NCI-H345 (cell line): Measurements from ENCODE around the gene COX7B2.

Experiments
- DNase-seq: peaks from one replicate; lab custom pipeline; 2025; lab: John Stamatoyannopoulos, UW

The COX7B2 gene

DNA sequence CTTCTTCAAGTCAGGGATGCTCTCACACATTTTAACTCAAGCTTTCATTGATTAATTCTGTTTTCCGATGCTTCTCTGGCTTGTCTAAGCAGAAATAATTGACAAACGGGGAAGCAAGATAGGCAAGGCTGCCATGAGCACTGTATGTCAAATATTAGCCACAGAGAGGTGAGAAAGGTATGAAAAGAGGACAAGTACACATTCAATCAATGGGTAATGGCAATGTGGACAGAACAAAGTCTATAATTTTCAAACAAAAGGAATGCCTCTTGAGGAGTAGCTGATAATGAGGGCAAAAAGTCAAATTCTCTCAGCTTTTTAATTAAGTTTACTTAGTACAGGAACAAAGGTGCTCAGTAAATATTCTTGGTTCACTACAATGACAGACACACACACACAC, 19.6 kb downstream of the COX7B2 start:
- no peak for DNase-seq

- DNase-seq: no peak
Observed at GRCh38 chr4:46886711-46887110, 22.3 kb downstream of the COX7B2 start.

- DNase-seq: no peak
Observed at GRCh38 chr4:46878641-46879040, 30.4 kb downstream of the COX7B2 start.

DNA sequence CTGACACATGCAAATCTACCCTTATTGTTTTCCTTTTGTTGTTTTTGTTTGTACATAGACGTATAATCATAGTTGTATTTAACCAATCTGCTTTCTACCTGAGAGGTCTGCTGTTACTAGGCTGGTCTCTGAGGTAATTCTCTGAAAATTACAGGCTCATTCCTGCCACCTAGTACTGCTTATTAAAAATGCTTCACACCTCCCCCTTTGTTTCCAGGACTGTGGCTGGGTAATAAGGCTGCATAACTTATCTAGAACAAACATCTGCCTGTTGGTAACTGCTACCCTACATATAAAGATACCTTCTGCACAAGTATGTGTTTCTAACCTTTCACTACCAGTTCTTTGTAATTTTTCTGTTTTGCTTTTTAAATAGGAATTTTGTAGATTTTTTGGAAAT, 34.2 kb downstream of the COX7B2 start:
- no peak for DNase-seq

- DNase-seq: no peak
Observed at GRCh38 chr4:46870411-46870810, 38.6 kb downstream of the COX7B2 start.

DNA sequence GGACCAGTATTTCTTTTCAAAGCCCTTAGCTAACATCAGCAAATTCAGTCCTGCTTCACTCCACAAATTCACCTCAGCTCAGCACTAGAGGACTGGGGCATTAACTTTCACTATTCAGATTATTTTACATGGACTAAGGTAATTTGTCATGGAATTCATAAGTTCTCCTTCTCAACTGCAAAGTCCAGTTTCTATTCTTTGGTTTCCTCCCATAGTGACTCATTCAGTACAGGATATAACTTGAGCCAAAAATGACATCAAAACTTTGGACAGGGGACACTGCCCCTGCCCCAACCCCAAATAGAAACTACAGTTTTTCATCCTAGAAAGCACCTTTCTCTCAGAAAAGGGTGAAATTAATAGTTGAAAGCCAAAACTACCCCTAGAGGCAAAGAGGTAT, 52.7 kb downstream of the COX7B2 start:
- no peak for DNase-seq

- no peak for DNase-seq
Observed at GRCh38 chr4:46852800-46853199, 56.2 kb downstream of the COX7B2 start.

DNA sequence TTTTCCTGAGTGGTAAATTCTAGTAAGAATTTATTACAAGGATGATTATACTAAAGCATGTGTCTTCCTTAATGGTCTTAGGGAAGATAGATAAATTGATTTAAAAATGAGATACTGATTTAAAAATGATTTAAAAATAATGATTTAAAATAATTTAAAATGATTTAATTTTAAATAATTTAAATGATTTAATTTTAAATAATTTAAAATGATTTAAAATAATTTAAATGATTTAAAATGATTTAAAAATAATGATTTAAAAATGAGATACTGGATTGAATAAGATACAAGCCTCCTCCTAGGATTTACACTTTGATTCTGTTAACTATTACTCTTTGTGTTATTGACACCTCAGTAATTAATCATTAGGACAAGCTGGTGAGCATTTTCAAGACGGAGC, 59.0 kb downstream of the COX7B2 start:
- DNase-seq: no peak

GRCh38 chr4:46844325-46844917, 64.6 kb downstream of the COX7B2 start:
- DNase-seq: peak; percentile 3

DNA sequence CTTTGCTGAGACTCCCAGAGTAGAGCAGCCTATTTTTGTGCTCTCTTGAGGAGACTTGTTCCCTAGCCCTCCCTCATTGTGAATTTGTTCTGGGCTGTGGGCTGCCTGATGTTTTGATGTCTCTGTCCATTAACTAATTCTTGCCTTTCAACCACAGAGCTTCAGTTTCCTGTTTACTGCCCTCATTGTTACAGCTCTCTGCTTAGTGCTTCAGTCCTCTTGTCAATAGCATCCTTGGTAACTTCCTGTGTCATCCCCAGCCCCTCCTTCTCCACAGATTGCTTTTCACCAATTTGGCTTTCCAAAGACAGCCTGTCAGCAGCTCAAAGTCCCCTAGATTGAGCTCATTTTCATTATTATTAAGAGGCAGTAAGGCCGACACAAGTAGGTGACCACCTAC, 69.9 kb downstream of the COX7B2 start:
- no peak for DNase-seq

GRCh38 chr4:46837639-46838038, 71.4 kb downstream of the COX7B2 start:
- no peak for DNase-seq

GRCh38 chr4:46836584-46836983, 72.5 kb downstream of the COX7B2 start:
- DNase-seq: no peak

- no peak for DNase-seq
Observed at GRCh38 chr4:46830971-46831454, 78.0 kb downstream of the COX7B2 start.

DNA sequence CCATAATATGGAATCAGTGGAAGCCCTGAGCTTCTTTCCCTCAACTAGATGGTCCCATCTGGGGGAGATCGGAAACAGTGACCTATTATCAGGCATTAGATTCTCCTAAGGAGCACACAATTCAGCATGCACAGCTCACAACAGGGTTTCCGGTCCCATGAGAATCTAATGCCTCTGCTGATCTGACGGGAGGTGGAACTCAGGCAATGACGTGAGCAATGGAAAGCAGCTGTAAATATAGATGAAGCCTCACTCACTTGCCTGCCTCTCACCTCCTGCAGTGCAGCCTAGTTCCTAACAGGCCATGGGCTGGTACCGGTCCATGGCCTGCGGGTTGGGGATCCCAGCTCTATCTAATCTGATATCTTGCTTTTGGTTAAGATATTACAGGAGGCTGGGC, 88.9 kb downstream of the COX7B2 start:
- no peak for DNase-seq

GRCh38 chr4:46819095-46819494, 90.0 kb downstream of the COX7B2 start:
- no peak for DNase-seq

GRCh38 chr4:46818604-46819003, 90.4 kb downstream of the COX7B2 start:
- DNase-seq: no peak

GRCh38 chr4:46817806-46818205, 91.2 kb downstream of the COX7B2 start:
- DNase-seq: no peak

DNA sequence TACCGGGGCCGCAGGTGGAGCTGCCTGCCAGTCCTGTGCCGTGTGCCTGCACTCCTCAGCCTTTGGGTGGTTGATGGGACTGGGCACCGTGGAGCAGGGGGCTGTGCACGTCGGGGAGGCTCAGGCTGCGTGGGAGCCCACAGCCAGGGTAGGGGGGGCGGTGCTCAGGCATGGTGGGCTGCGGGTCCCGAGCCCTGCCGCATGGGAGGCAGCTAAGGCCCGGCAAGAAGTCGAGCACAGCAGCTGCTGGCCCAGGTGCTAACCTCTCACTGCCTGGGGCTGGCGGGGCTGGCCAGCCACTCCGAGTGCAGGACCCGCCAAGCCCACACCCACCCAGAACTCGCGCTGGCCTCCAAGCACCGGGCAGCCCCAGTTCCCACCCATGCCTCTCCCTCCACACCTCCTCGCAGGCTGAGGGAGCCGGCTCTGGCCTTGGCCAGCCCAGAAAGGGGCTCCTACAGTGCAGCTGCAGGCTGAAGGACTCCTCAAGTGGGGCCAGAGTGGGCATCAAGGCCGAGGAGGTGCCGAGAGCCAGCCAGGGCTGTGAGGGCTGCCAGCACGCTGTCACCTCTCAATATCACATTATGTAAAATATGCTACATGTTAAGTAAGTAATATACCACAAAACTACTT, 104.1 kb downstream of the COX7B2 start:
- DNase-seq: no peak

DNA sequence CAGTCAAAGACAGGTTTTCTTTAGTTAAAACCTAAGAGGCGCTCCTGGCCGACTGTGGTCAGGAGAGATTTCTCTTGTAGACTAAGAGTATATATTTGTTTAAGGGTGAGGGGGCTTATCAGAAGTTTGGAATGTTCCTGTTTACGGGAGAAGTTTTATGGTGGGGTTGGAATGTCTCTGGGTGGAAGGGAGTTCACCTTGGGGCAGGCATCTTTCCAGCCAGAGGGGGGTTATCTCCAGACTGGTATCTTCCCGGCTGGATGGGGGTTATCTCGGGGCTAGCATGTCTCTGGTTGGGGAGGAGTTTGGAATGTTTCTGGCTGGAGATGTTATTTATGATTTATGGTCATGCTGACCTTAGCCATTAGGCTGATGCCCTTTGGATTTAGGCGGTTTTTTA, 116.0 kb downstream of the COX7B2 start:
- DNase-seq: no peak

DNA sequence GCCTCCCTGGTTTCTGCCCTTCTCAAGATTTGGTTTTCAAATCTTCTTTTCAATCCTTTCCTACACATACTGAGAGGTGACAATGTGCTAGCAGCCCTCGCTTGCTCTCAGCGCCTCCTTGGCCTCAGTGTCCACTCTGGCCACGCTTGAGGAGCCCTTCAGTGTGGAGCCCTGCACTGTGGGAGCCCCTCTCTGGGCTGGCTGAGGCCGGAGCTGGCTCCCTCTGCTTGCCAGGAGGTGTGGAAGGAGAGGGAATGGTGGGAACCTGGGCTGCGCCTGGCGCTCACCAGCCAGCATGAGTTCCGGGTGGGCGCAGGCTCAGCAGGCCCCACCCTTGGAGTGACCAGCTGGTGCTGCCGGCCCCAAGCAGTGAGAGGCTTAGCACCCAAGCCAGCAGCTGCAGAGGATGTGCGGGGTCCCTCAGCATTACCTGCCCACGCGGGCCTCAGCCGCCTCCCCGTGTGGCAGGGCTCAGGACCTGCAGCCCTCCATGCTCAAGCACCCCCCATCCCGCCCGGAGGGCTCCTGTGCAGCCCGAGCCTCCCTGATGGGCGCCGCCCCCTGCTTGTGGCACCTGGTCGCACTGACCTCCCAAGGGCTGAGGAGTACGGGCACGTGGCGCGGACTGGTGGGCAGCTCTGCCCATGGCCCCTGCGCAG, 127.5 kb downstream of the COX7B2 start:
- no peak for DNase-seq

DNA sequence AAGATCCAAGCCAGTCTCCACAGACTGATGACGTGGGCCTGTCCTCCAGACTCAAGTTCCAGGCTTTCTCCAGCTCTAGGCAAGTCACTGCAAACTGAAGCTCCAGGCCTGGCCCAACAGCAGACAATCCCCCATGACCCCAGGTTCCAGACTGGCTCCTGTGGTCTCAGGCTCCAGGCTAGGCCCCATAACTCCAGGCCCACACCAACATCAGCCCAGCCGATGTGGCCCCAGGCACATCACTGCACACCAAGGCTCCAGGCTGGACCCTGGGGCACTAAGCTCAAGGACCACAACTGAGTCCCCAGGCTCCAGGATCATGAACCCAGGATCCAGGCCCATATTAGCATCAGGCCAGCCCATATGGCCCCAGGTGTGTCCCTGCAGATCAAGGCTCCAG, 143.6 kb downstream of the COX7B2 start:
- no peak for DNase-seq

DNA sequence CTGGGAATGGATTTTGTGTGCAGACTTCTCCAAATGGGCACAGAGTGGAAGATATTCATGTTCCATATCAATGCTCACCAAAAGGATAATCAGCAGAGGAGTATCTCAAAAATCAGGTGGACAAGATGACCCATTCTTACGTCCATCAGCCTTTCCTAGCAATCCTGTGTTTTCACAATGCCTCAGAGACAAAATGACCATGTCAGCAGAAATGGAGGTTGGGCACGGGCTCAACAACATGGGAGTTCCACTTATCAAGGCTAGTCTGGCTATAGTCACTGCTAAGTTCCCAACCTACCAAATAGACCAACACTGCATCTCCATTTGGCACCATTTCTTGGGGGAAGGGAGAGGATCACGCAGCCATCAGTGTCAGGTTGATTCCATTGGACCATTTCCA, 179.0 kb downstream of the COX7B2 start:
- DNase-seq: no peak

DNA sequence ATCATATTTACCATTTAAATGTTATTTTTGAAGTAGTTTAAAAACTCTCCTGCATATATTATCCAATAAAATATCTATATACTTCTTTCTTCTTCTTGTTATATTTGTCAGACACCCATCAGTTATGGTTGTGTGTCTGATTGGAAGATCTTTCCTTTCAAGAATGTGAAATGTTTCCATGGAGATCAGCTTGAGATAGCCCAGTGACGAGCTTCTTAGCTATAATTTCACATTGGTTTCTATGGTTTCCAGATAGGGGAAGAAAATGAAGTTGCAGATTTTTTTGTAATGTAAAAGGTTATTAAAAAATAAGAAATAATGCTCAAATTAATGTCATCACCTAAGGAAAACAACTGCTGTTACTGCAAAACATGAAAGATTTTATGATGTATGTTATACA, 189.0 kb downstream of the COX7B2 start:
- no peak for DNase-seq

DNA sequence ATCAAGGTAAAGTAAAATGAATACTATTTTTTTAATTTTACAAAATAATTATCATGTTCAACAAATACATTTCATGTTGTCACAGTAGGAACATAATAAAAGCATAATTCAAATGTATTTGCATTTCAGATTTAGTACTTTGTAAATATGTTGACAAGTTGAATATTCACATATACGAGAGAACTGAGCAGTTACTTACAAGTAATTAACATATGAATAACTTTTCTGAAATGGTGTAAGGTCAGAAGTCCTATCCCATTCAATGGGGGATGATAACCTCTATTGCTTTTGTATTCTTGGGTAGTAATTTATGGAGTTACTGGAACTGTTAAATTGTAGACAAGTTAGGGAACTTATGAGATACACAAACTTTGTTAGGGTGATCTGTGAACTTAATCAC, 191.1 kb downstream of the COX7B2 start:
- DNase-seq: no peak
